Naive thymus-derived CD4-positive, alpha-beta T cell (primary cell): ENCODE results near the gene CYP4A11. TPM values are rescaled to one million over a fixed set of nuclear protein-coding genes. Genes with fewer than 3 reads are reported as not detected.
"Not testable (repeated sequence)": the region's sequence is repeated elsewhere in the genome, so short reads cannot be mapped to it uniquely, and the experiment has no call there.

Experiments
- ATAC-seq: fragments of 150-1000 bp; cut with Tn5 transposase; 2 replicates; pipeline ENCODE4 v1.10.0; 2021; ENCODE audit warnings: mild to moderate bottlenecking, moderate library complexity
- CTCF ChIA-PET: fragments of 350-600 bp; sonication (Branson Sonifier 250); formaldehyde crosslinking; loops from one replicate; lab custom pipeline; 2021; ENCODE audit warnings: antibody characterized with exemption; lab: Charles Lee
- POLR2A ChIA-PET: fragments of 350-600 bp; sonication (Branson Sonifier 250); formaldehyde crosslinking; loops from one replicate; lab custom pipeline; 2021; ENCODE audit warnings: antibody characterized with exemption, inconsistent platforms; lab: Charles Lee
- DNase-seq, 9 donors: peaks; one replicate each; pipeline versions ENCODE4 v3.0.0 to v3.0.0-alpha.2; 2020 to 2022; ENCODE audit warnings: mixed read lengths in 1 of 9
- H3K27ac ChIP-seq: one replicate; pipeline ENCODE4 v1.7.0; 2013; ENCODE audit warnings: mild to moderate bottlenecking, low read depth, low read length, moderate library complexity
- H3K27me3 ChIP-seq, 2 donors: one replicate each; pipeline ENCODE4 v1.7.0; 2013; ENCODE audit warnings: low read length in 2 of 2, mild to moderate bottlenecking in 2 of 2, moderate library complexity in 2 of 2; ENCODE audit not compliant: control insufficient read depth in 2 of 2, insufficient read depth in 2 of 2
- H3K36me3 ChIP-seq, 3 experiments: 1 replicate in 2 of 3; 2 replicates in 1 of 3; pipeline ENCODE4 v1.7.0; 2013; ENCODE audit warnings: low read length in 3 of 3, mild to moderate bottlenecking in 3 of 3, moderate library complexity in 1 of 3; ENCODE audit not compliant: insufficient read depth in 3 of 3, control insufficient read depth in 2 of 3
- H3K4me1 ChIP-seq, 2 donors: one replicate each; pipeline ENCODE4 v1.7.0; 2013; ENCODE audit warnings: low read length in 2 of 2, mild to moderate bottlenecking in 2 of 2, moderate library complexity in 1 of 2; ENCODE audit not compliant: control insufficient read depth in 2 of 2, insufficient read depth in 2 of 2
- H3K4me3 ChIP-seq: 2 replicates; pipeline ENCODE4 v1.7.0; 2013; ENCODE audit warnings: mild to moderate bottlenecking, low read length
- H3K9me3 ChIP-seq, 3 experiments: 1 replicate in 2 of 3; 2 replicates in 1 of 3; pipeline ENCODE4 v1.7.0; 2013; ENCODE audit warnings: low read length in 3 of 3; ENCODE audit not compliant: control insufficient read depth in 2 of 3
- H3K27ac Mint-ChIP-seq, 9 donors: one replicate each; pipeline ENCODE4 v1.8.0; 2020 to 2022; ENCODE audit warnings: mixed read lengths in 9 of 9, mild to moderate bottlenecking in 8 of 9, moderate library complexity in 5 of 9, inconsistent platforms in 2 of 9
- H3K27me3 Mint-ChIP-seq, 5 donors: one replicate each; pipeline ENCODE4 v1.8.0; 2021 to 2022; ENCODE audit warnings: mixed read lengths in 5 of 5, mild to moderate bottlenecking in 1 of 5
- H3K36me3 Mint-ChIP-seq, 5 donors: one replicate each; pipeline ENCODE4 v1.8.0; 2020 to 2022; ENCODE audit warnings: mixed read lengths in 5 of 5, mild to moderate bottlenecking in 3 of 5, inconsistent platforms in 1 of 5
- H3K4me1 Mint-ChIP-seq, 7 donors: one replicate each; pipeline ENCODE4 v1.8.0; 2020 to 2022; ENCODE audit warnings: mixed read lengths in 7 of 7, mild to moderate bottlenecking in 3 of 7, inconsistent platforms in 1 of 7
- H3K4me3 Mint-ChIP-seq, 10 donors: one replicate each; pipeline ENCODE4 v1.8.0; 2020 to 2022; ENCODE audit warnings: mild to moderate bottlenecking in 10 of 10, mixed read lengths in 10 of 10, moderate library complexity in 6 of 10, inconsistent platforms in 2 of 10
- H3K9me3 Mint-ChIP-seq, 11 donors: one replicate each; pipeline ENCODE4 v1.8.0; 2020 to 2022; ENCODE audit warnings: mixed read lengths in 11 of 11, mild to moderate bottlenecking in 4 of 11, inconsistent platforms in 1 of 11, moderate library complexity in 1 of 11
- intact Hi-C, 2 donors: fragments of 100-400 bp; cut with micrococcal nuclease; formaldehyde crosslinking; loops; one replicate each; pipeline ENCODE4 v1.15.1; 2023
- polyA plus RNA-seq, 2 donors: library from polyadenylated mRNA; unstranded; fragments of 300-500 nt; fragmentation: Illumina TruSeq; gene quantifications; one replicate each; pipeline ENCODE4 v1.2.3, GENCODE V29; 2021
- total RNA-seq, 6 experiments: library from RNA in 5 of 6; stranded (reverse) in 5 of 6; gene quantifications; 1 replicate in 5 of 6; 2 replicates in 1 of 6; pipeline ENCODE4 v1.2.3 and lab custom pipeline; 2021 to 2026

CYP4A11 gene
- total and polyA plus RNA-seq, 7 experiments from 2014 or later: not detected

DNA sequence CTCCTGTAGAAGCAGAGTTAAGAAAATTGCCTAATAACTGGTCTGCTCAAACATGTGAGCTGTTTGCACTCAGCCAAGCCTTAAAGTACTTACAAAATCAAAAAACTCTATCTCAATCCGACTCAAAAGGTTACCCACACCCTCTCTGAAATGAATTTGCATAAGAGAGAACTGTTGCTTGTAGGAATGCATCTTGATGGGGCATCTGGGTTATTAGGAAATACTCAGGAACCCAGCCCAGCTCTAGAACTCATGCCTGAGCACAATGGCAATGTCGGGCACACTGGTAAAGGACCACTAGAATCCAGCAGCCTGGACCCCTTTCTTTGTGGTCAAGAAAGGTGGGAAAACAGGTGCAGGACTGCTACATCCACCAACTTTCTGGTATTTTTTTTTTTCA is 6.4 kb upstream of the CYP4A11 start:
- POLR2A ChIA-PET, H3K27me3 ChIP-seq, CTCF ChIA-PET, H3K4me3 Mint-ChIP-seq, H3K4me3 ChIP-seq, H3K27ac ChIP-seq, H3K36me3 Mint-ChIP-seq, intact Hi-C loops, DNase-seq, H3K4me1 ChIP-seq, ATAC-seq, H3K9me3 ChIP-seq, H3K36me3 ChIP-seq, H3K9me3 Mint-ChIP-seq, H3K27ac Mint-ChIP-seq: not testable (repeated sequence)
- Mint-ChIP-seq H3K4me1 (peaks cover 0 to 18% (median 0%) of the 10 kb centered on the region in 7 donors), H3K27me3 (peaks cover 25 to 35% (median 30%) of the 10 kb centered on the region in 5 donors)

DNA sequence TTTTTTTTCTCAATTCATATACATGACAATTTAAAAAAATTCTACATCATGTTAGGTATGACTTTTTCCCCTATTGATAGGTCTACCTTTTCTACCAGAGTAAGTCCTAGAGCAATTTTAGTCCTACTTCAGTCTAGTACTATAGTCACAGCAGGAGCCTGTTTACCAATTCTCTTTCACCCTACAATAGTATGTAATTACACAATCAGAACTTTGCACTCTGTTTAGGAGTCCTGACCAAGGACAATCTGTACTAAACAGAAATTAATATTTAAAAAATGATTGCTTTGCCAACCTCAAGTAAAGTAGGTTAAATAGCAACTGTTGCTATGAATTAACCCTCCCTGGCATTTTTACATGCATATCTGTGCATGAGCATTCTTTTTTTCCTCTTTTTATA is 810 bp upstream of the CYP4A11 start:
- Mint-ChIP-seq H3K27ac (no peak overlapping the region), H3K9me3 (peaks cover 0 to 6% (median 0%) of the 10 kb centered on the region in 11 donors), H3K36me3 (no peaks in the 10 kb centered on the region), H3K4me3 (no peak overlapping the region), H3K27me3 (peaks cover 15 to 31% (median 23%) of the 10 kb centered on the region in 5 donors), H3K4me1 (peaks cover 0 to under 1% (median 0%) of the 10 kb centered on the region in 7 donors)
- H3K4me1 ChIP-seq: no peaks in the 10 kb centered on the region
- intact Hi-C loops: no loop called here
- H3K27me3 ChIP-seq: no peaks in the 10 kb centered on the region
- POLR2A ChIA-PET: no interaction called here
- CTCF ChIA-PET: no interaction called here
- H3K9me3 ChIP-seq: no peaks in the 10 kb centered on the region
- no peak overlapping the region for H3K27ac ChIP-seq
- H3K4me3 ChIP-seq: no peak overlapping the region
- H3K36me3 ChIP-seq: no peaks in the 10 kb centered on the region
- ATAC-seq (no peak), DNase-seq (no peak)

DNA sequence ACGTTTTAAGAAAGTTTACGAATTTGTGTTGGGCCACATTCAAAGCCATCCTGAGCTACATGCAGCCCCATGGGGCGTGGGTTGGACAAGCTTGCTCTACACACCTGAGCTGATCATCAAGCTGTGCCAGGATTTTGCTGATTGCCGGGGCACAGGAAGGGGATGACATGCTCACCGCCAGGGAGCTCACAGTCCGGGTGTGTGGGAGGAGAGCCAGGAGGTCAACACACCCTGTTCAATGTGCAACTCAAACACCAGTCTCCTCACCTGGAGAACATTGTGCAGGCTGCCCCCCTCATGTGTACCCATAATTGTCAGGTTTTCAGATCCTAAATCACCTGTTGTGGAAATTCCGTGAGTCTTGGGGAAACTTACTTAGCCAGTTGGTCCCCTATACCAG is 969 bp downstream of the CYP4A11 start:
- H3K4me1 Mint-ChIP-seq: no peaks in the 10 kb centered on the region
- H3K27me3 ChIP-seq: no peaks in the 10 kb centered on the region
- H3K27me3 Mint-ChIP-seq: peaks cover 7 to 29% (median 21%) of the 10 kb centered on the region in 5 donors
- intact Hi-C loops: no loop called here
- no peaks in the 10 kb centered on the region for H3K36me3 Mint-ChIP-seq
- CTCF ChIA-PET: no interaction called here
- POLR2A ChIA-PET: no interaction called here
- H3K4me1 ChIP-seq: no peaks in the 10 kb centered on the region
- H3K9me3 ChIP-seq: no peaks in the 10 kb centered on the region
- H3K4me3 Mint-ChIP-seq: no peak overlapping the region
- ATAC-seq: no peak
- no peak overlapping the region for H3K4me3 ChIP-seq
- peaks cover 0 to 6% (median 0%) of the 10 kb centered on the region in 11 donors for H3K9me3 Mint-ChIP-seq
- no peaks in the 10 kb centered on the region for H3K36me3 ChIP-seq
- DNase-seq: no peak
- H3K27ac ChIP-seq: no peak overlapping the region
- no peak overlapping the region for H3K27ac Mint-ChIP-seq

DNA sequence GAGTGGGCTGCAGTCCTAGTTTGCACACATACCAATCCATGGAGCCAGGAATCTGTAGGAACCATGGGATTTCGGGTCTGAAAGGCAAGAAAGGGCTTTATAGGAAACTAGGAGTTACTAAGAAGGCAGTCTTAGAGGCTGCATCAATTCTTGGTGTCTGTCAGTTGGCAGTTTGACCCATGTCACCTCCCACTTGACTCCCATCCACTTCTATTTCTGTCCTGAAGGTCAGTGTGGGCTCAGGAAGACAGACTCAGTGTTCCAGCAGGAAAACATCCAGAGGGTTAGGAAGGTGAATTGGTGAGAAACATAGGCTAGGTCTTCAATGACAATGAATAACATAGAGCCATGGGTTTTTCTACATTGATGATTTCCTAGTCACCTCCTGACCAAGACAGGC is 4.0 kb downstream of the CYP4A11 start:
- H3K36me3 ChIP-seq: no peaks in the 10 kb centered on the region
- Mint-ChIP-seq H3K27ac (no peak overlapping the region), H3K4me3 (no peak overlapping the region), H3K36me3 (no peaks in the 10 kb centered on the region), H3K4me1 (no peaks in the 10 kb centered on the region), H3K27me3 (peaks cover 0 to 20% (median 7%) of the 10 kb centered on the region in 5 donors), H3K9me3 (no peaks in the 10 kb centered on the region)
- no peaks in the 10 kb centered on the region for H3K4me1 ChIP-seq
- no peak for DNase-seq
- ChIA-PET CTCF (no interaction called here), POLR2A (no interaction called here)
- no peaks in the 10 kb centered on the region for H3K27me3 ChIP-seq
- no peaks in the 10 kb centered on the region for H3K9me3 ChIP-seq
- no peak overlapping the region for H3K4me3 ChIP-seq
- intact Hi-C loops: no loop called here
- no peak for ATAC-seq
- no peak overlapping the region for H3K27ac ChIP-seq

DNA sequence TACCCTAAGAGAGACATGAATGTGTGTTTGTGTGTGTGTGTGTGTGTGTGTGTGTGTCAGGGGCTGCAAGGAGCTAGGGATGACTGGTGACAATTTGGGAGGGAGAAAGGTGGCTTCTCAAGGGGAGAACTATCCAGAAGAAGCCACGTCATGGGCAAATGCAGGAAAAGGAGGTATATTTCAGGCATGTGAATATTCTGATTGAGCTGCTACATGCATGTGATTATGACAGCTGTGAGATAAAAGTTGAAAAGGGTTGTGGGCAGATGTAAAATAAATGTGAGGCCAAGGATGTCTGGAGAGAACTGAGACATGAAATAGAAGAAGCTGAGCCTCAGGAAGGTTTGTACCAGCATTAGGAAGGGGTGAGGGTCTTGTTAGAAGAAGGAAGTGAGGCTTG is 4.5 kb downstream of the CYP4A11 start:
- H3K9me3 Mint-ChIP-seq: no peaks in the 10 kb centered on the region
- ChIA-PET POLR2A (no interaction called here), CTCF (no interaction called here)
- DNase-seq (no peak), ATAC-seq (no peak)
- no peaks in the 10 kb centered on the region for H3K36me3 ChIP-seq
- peaks cover 0 to 16% (median 7%) of the 10 kb centered on the region in 5 donors for H3K27me3 Mint-ChIP-seq
- no peaks in the 10 kb centered on the region for H3K36me3 Mint-ChIP-seq
- H3K4me3 ChIP-seq: no peak overlapping the region
- H3K27ac ChIP-seq: no peak overlapping the region
- no peak overlapping the region for H3K4me3 Mint-ChIP-seq
- intact Hi-C loops: no loop called here
- H3K27ac Mint-ChIP-seq: no peak overlapping the region
- no peaks in the 10 kb centered on the region for H3K27me3 ChIP-seq
- H3K4me1 Mint-ChIP-seq: no peaks in the 10 kb centered on the region
- no peaks in the 10 kb centered on the region for H3K9me3 ChIP-seq
- no peaks in the 10 kb centered on the region for H3K4me1 ChIP-seq

DNA sequence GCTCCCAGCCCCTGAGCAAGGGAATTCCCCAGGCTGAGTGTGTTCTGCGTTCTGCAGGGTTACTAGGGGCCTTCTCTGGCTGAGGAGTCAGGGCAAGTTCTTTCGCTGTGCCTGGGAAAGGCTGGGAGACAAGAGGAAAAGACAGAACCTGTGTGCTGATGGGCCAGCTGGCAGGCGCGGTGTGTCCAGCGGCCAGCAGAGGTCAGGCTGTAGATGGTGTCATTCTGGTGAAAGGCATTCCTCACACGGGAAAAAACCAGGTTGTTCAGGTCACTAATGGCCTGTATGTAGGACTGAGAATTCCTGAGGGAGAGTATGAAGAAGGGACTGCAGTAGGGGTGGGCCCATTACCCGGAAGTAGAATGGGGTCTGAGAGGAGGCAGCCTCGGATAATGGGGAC is 6.4 kb downstream of the CYP4A11 start:
- H3K27ac Mint-ChIP-seq, H3K36me3 Mint-ChIP-seq, POLR2A ChIA-PET: not testable (repeated sequence)

DNA sequence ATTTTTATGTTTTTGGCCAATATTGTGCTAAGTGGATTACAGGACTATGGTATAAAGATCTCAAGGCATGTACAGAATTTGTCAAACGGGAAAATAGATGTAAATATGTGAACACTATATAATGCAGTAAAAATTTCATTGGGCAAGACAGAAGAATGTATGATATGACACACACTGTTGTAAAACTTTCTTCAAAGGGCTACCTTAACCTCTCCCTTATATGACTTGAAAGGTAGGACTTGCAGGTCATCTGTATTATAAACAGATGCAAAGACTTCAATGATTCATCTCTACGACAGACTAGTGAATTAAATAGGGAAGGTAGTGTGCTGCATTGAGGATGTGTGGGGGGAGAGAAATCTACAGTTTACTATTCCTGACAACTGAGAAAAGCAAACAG is 9.3 kb downstream of the CYP4A11 start:
- H3K4me3 Mint-ChIP-seq, H3K4me1 ChIP-seq, DNase-seq, H3K27ac ChIP-seq, POLR2A ChIA-PET, H3K27ac Mint-ChIP-seq, H3K4me3 ChIP-seq, H3K4me1 Mint-ChIP-seq, H3K9me3 ChIP-seq, H3K9me3 Mint-ChIP-seq, CTCF ChIA-PET, ATAC-seq, intact Hi-C loops, H3K27me3 ChIP-seq, H3K36me3 Mint-ChIP-seq, H3K36me3 ChIP-seq: not testable (repeated sequence)
- H3K27me3 Mint-ChIP-seq: peaks cover 3 to 36% (median 31%) of the 10 kb centered on the region in 5 donors

More for the DNA sequence above, 6.4 kb downstream of the CYP4A11 start:
- H3K4me3 Mint-ChIP-seq, H3K36me3 ChIP-seq, DNase-seq, H3K4me3 ChIP-seq, H3K9me3 Mint-ChIP-seq, H3K9me3 ChIP-seq, H3K4me1 ChIP-seq, ATAC-seq, H3K27ac ChIP-seq, intact Hi-C loops, H3K27me3 ChIP-seq, H3K4me1 Mint-ChIP-seq, CTCF ChIA-PET: not testable (repeated sequence)
- peaks cover 7 to 22% (median 16%) of the 10 kb centered on the region in 5 donors for H3K27me3 Mint-ChIP-seq
